IPS-18a (cell line): Measurements from ENCODE around the gene ZNF343.
A peak's percentile ranks its signal among the peaks of the same experiment; 100 is the strongest.

Experiments
- H3K27ac ChIP-seq: one replicate; pipeline ENCODE4 v1.5.1; 2013; ENCODE audit warnings: low read length
- H3K27me3 ChIP-seq: one replicate; pipeline ENCODE4 v1.6.1; 2013; ENCODE audit warnings: mild to moderate bottlenecking, low read length; ENCODE audit not compliant: control insufficient read depth, insufficient read depth
- H3K36me3 ChIP-seq: one replicate; pipeline ENCODE4 v1.6.1; 2013; ENCODE audit warnings: low read depth, low read length; ENCODE audit not compliant: control insufficient read depth
- H3K4me1 ChIP-seq: one replicate; pipeline ENCODE4 v1.6.1; 2013; ENCODE audit warnings: low read depth, low read length; ENCODE audit not compliant: control insufficient read depth
- H3K4me3 ChIP-seq: one replicate; pipeline ENCODE4 v1.5.1; 2013; ENCODE audit warnings: low read length
- H3K9ac ChIP-seq: one replicate; pipeline ENCODE4 v1.6.1; 2013; ENCODE audit warnings: mild to moderate bottlenecking, low read length, moderate library complexity
- H3K9me3 ChIP-seq: one replicate; pipeline ENCODE4 v1.6.1; 2013; ENCODE audit warnings: low read depth, low read length; ENCODE audit not compliant: control insufficient read depth

The ZNF343 gene

GRCh38 chr20:2485661-2486060 is 23.1 kb downstream of the ZNF343 start:
- no peaks in the 10 kb centered on the region for H3K9me3 ChIP-seq
- no peaks in the 10 kb centered on the region for H3K4me1 ChIP-seq
- H3K27ac ChIP-seq, result no peak overlapping the region
- H3K4me3 ChIP-seq, result no peak overlapping the region
- no peaks in the 10 kb centered on the region for H3K36me3 ChIP-seq
- H3K9ac ChIP-seq, result no peak overlapping the region
- no peaks in the 10 kb centered on the region for H3K27me3 ChIP-seq

DNA sequence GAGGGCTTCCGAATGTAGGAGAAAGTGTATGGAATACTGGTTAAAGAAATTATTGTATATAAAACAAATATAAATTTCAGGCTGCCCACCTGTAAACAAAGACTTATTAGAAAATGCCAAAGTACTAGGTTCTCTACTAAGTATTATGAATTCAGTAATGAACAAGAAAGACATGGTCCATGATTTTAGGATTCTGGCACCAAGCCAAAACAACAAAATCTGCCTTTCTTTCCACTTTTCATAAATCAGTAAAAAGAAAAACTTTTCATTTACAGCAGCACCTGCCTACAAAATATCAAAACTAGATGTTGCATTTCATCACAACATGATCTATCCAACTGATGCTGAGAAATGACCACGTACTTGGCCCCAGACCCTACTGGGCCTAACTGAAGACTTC is 23.6 kb downstream of the ZNF343 start:
- H3K27me3 ChIP-seq, result no peaks in the 10 kb centered on the region
- H3K36me3 ChIP-seq, result no peaks in the 10 kb centered on the region
- no peaks in the 10 kb centered on the region for H3K4me1 ChIP-seq
- no peak overlapping the region for H3K9ac ChIP-seq
- H3K27ac ChIP-seq, result no peak overlapping the region
- no peak overlapping the region for H3K4me3 ChIP-seq
- no peaks in the 10 kb centered on the region for H3K9me3 ChIP-seq

DNA sequence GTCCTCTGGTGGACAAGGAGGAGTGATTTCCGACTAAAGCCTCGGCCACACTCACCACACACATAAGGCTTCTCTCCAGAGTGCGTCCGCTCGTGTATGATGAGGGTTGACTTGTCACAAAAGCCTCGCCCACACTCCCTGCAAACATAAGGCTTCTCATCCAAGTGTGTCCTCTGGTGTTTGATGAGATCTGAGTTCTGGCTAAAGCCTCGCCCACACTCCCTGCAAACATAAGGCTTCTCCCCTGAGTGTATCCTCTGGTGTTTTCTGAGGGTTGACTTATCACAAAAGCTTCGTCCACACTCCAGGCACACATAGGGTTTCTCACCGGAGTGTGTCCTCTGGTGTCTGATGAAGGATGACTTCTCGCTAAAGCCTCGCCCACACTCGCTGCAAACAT is 25.2 kb downstream of the ZNF343 start:
- Histone ChIP-seq H3K9ac (no peak overlapping the region), H3K4me3 (no peak overlapping the region), H3K4me1 (no peaks in the 10 kb centered on the region), H3K27me3 (no peaks in the 10 kb centered on the region), H3K9me3 (no peaks in the 10 kb centered on the region), H3K36me3 (no peaks in the 10 kb centered on the region), H3K27ac (no peak overlapping the region)

DNA sequence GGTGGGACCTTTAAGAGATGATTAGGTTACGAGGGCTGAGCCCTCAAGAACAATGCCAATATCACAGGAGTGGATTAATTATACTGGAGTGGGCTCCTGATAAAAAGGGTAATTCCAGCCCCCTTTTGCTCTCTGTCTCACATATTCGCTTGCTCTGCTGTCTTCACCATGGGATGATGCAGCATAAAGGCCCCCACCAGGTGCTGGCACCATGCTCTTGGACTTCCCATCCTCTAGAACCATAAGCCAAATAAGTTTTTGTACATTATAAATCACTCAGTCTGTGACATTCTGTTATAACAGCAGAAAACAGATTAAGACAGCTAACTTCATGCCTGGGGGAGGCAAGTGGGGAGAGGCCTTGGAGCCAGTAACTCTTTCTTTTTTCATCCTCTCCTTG is 28.3 kb downstream of the ZNF343 start:
- peaks cover 5% of the 10 kb centered on the region for H3K4me1 ChIP-seq
- no peaks in the 10 kb centered on the region for H3K36me3 ChIP-seq
- H3K27me3 ChIP-seq, result no peaks in the 10 kb centered on the region
- H3K27ac ChIP-seq, result no peak overlapping the region
- H3K9me3 ChIP-seq, result no peaks in the 10 kb centered on the region
- H3K9ac ChIP-seq, result no peak overlapping the region
- no peak overlapping the region for H3K4me3 ChIP-seq

DNA sequence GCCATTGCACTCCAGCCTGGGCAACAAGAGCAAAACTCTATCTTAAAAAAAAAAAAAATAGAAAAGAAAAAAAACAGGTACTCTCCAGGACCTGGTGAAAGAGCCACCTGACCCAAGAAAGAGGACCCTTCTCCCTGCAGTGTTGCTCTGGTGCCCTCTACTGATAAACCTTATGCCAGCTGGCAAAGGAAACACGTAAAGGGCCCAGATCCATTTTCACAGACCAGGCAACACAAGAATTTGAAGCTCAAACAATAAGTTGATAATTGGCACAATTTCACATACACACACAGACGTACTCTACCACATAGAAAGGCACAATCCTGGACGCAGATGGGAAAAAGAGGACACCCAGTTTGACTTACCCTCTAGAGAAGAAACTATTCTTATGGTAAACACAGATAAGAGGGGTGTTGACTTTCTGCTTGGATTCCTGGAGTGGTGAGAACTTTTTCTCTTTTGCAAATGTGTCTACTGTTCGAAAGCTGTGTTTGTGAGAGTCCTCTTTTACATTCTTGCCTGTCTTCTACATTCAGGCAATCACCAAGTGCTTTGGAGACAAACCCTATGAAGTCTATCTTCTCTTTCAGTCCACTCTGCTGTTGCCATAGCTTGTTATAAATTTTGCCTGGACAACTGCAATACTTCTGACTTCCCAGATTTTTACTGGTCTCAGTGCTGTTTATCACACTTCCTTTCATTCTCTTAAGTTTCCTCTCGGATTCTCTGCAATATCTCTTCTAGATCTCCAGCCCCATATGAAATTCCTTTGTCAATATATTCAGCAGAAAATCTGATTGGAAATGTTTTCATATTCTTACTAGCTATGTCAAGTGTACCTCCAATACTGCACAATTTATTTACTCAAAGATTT is 31.7 kb downstream of the ZNF343 start:
- H3K36me3 ChIP-seq, result no peaks in the 10 kb centered on the region
- H3K27ac ChIP-seq, result no peak overlapping the region

DNA sequence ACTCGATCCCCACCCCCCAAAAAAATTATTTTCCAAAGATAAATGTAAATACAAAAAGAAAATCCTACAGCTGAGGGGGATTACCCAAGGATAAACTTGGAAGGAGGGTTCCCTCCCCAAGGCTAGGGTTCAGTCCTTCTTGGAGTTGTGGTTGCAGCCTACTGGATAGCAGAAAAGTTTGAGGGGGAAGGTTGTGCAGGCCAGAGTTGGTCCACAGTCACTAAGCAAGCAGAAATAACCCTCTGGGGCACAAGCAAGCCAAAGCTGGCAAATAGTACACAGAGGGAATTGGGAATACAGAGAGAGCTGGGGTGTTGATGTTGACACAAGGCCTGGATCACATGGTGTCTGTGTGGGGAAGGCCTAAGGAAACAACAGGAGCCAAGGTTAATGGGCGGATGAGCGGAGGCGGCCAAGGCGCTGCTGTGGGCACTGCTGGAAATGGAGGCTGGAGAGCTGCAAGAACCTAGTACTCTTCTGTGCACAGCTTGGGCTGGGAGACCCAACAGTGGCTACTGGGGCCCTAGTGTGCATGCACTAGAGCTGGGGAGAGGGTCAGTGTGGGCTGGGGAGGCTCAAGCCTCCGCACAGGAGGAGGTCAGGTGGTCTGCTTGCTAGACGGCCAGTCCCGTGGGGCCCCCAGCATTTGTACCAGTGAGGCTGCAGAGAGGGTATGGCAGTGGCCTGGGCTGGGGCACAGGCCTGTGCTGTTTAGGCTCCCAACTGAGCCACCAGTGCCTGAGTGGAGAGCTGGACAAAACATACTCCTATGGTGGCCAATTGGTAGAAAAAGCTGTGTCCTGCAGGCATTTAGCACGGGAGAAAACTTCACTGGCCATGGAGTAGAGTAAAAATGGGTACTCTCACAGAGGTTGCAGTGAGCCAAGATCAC is 32.6 kb downstream of the ZNF343 start:
- Histone ChIP-seq H3K27ac (no peak overlapping the region), H3K9me3 (no peaks in the 10 kb centered on the region), H3K4me3 (no peak overlapping the region), H3K9ac (no peak overlapping the region), H3K36me3 (no peaks in the 10 kb centered on the region), H3K4me1 (peaks cover 14% of the 10 kb centered on the region), H3K27me3 (no peaks in the 10 kb centered on the region)

More for the DNA sequence above, 31.7 kb downstream of the ZNF343 start:
- Histone ChIP-seq H3K9ac (no peak overlapping the region), H3K9me3 (no peaks in the 10 kb centered on the region), H3K4me1 (peaks cover 14% of the 10 kb centered on the region), H3K27me3 (no peaks in the 10 kb centered on the region), H3K4me3 (no peak overlapping the region)

- H3K9me3 ChIP-seq, result no peaks in the 10 kb centered on the region
- H3K27ac ChIP-seq, result no peak overlapping the region
- H3K36me3 ChIP-seq, result peaks cover 5% of the 10 kb centered on the region
- H3K27me3 ChIP-seq, result no peaks in the 10 kb centered on the region
- peaks cover 18% of the 10 kb centered on the region for H3K4me1 ChIP-seq
- H3K4me3 ChIP-seq, result no peak overlapping the region
- H3K9ac ChIP-seq, result no peak overlapping the region
Observed at GRCh38 chr20:2473516-2473915, 35.2 kb downstream of the ZNF343 start.

DNA sequence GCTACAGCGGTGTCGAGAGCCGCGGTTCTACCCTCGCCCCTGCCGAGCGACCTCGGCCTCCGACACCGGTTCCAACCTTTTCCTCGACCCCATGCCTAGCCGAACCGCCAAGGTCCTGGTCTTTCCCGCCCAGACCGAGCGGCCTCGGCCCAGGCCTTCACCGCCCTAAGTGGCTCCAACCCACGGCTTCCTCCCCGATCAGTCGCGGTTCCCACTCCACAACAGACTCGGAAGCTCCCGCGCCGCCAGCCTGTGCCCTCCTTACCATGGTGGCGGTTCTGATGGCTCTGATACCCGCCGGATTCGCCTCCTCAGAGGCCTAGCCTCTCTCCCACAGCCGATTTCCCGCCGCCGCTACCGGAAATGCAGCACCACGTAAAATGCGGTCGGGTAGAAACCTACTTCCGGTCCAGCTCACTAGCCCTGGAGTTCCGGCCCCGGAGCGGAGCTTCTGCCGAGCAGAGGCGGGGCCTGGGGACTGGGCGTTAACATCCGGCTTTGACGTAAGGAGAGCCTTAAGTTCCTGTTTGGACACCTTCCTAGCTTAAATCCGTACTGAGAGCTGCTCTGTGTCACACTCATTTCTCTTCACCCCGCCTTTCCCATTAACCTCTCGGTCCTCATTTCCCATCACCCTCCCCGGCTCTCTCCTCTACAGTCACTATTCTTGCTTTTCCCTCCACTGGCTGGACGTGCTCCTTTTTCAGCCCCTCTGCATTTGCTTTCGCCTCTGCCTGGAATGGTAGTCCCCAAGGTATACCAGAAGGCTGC is 38.1 kb downstream of the ZNF343 start, which contains the start of gene SNRPB:
Gene SNRPB, minus strand, starts transcription at position 367 of the 771 bp plus-strand sequence. Its CDS starts 99 bp downstream, at position 268.
- peak within 1 kb of the TSS; percentile 99 for H3K9ac ChIP-seq
- H3K27ac ChIP-seq, result peak within 1 kb of the TSS; percentile 97
- H3K27me3 ChIP-seq, result no peaks in the 10 kb centered on the region
- H3K4me3 ChIP-seq, result peak within 1 kb of the TSS; percentile 99
- peaks cover 13% of the 10 kb centered on the region for H3K4me1 ChIP-seq
- H3K9me3 ChIP-seq, result no peaks in the 10 kb centered on the region
- peaks cover 31% of the 10 kb centered on the region for H3K36me3 ChIP-seq

DNA sequence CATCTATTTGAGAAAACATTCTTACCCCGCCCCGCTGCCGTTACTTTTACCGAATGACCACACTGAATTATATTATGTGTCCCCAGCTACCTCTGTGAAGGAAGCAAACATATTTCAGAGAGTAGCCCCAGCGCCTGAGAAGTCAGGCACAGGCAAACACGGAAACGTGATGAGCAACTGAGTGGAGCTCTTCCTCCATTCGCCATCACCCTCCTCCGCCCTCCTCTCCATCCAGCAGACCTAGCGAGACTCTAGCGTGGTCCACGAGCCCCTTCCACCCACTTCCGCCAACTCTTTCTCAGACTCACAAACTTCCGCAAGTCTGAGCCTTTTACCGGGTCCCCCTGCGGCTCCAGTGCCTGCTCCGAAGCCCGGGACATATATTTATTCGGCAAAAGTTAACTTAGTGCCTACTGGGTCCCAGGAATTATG is 38.7 kb downstream of the ZNF343 start:
- Histone ChIP-seq H3K27ac (peak overlapping the region; percentile 97), H3K9me3 (no peaks in the 10 kb centered on the region), H3K9ac (peak overlapping the region; percentile 99), H3K27me3 (no peaks in the 10 kb centered on the region), H3K36me3 (peaks cover 37% of the 10 kb centered on the region), H3K4me1 (peaks cover 11% of the 10 kb centered on the region), H3K4me3 (peak overlapping the region; percentile 99)

DNA sequence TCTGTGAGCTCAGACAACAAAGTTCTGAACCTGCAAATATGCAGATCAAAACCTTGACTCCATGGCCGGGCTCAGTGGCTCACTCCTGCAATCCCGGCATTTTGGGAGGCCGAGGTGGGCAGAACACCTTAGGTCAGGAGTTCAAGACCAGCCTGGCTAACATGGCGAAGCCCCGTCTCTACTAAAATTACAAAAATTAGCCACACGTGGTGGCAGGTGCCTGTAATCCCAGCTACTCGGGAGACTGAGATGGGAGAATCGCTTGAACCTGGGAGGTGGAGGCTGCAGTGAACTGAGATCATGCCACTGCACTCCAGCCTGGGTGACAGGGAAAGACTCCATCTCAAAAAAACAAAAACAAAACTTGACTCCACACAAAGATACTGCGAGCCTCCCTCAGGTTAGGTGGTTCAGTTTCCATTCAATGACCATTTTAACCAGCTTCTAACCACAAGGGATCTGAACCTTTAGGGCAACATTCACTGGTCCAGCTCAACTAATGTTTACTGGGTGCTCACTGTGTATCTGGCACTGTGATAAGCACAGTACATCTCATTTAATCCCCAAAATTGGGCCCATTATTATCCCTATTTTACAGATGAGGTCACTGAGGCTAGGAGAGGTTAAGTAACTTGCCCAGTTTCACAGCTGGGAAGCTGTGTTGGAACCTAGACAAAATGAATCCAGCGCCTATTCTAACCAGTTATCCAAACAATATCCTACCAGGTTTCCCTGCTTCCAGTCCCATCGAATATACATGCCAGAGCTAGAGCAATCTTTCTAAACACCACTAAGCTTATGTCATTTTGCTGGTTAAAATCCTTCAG is 39.9 kb downstream of the ZNF343 start:
- H3K27me3 ChIP-seq, result no peaks in the 10 kb centered on the region
- H3K4me3 ChIP-seq, result peak overlapping the region; percentile 99
- H3K36me3 ChIP-seq, result peaks cover 49% of the 10 kb centered on the region
- no peak overlapping the region for H3K27ac ChIP-seq
- H3K9ac ChIP-seq, result peak overlapping the region; percentile 99
- no peaks in the 10 kb centered on the region for H3K9me3 ChIP-seq
- H3K4me1 ChIP-seq, result peaks cover 5% of the 10 kb centered on the region
